ENCODE measurements around the gene ATOSA. TPM values are rescaled to one million over a fixed set of nuclear protein-coding genes. Genes with fewer than 3 reads are reported as not detected.

Gene ATOSA
- polyA plus RNA-seq, 1 donor from 2014 or later = 64.0 TPM

DNA sequence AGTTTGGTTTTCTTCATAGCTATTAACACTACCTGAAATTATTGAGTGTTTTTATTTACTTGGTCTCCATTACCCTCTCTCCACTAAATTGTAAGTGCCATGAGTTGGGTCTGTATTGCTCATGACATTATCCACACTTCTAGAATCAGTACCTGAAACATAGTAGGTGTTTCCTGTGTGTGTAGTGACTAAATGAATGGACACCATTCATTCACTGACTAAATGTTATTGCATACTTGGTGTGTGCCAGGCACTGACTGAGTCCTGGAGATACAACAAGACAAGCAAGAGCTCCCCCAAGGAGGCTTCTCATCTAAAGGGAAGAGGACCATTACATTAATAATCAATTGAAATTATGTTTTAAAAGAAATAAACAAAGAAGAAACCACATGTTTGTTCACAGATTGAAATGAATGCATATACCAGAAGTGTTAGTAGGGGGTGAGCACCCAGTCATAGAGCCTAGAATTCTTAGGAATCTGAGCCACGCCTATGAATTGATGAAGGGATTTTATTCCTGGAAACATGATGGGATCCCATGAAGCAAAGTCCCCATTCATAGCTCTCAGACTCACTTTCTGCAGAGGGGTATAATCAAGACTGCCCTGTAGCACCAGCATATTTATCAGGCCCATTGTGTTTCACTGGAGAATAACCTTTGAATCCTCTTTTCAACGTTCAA, 31.7 kb upstream of the ATOSA start:
- H3K9me3 ChIP-seq (ENCODE audit: low read length) = no peaks in the 10 kb centered on the region
- H3K9ac ChIP-seq (ENCODE audit: low read length) = no peak overlapping the region
- H3K4me3 ChIP-seq (ENCODE audit: low read length) = no peak overlapping the region
- no peak for TF ChIP-seq EP300 (conservative IDR thresholded peaks at IDR 0.05; ENCODE audit: poor library complexity, severe bottlenecking)
- no peak for TF ChIP-seq SMC3 (conservative IDR thresholded peaks at IDR 0.05; ENCODE audit: poor library complexity)
- TF ChIP-seq RAD21 (conservative IDR thresholded peaks at IDR 0.05) = no peak
- TF ChIP-seq EZH2 (IDR thresholded peaks at IDR 0.05; ENCODE audit: borderline replicate concordance, insufficient read depth, low read length, poor library complexity, severe bottlenecking) = no peak
- TF ChIP-seq, protein P1, sequence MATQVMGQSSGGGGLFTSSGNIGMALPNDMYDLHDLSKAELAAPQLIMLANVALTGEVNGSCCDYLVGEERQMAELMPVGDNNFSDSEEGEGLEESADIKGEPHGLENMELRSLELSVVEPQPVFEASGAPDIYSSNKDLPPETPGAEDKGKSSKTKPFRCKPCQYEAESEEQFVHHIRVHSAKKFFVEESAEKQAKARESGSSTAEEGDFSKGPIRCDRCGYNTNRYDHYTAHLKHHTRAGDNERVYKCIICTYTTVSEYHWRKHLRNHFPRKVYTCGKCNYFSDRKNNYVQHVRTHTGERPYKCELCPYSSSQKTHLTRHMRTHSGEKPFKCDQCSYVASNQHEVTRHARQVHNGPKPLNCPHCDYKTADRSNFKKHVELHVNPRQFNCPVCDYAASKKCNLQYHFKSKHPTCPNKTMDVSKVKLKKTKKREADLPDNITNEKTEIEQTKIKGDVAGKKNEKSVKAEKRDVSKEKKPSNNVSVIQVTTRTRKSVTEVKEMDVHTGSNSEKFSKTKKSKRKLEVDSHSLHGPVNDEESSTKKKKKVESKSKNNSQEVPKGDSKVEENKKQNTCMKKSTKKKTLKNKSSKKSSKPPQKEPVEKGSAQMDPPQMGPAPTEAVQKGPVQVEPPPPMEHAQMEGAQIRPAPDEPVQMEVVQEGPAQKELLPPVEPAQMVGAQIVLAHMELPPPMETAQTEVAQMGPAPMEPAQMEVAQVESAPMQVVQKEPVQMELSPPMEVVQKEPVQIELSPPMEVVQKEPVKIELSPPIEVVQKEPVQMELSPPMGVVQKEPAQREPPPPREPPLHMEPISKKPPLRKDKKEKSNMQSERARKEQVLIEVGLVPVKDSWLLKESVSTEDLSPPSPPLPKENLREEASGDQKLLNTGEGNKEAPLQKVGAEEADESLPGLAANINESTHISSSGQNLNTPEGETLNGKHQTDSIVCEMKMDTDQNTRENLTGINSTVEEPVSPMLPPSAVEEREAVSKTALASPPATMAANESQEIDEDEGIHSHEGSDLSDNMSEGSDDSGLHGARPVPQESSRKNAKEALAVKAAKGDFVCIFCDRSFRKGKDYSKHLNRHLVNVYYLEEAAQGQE (IDR thresholded peaks at IDR 0.05; ENCODE audit: borderline replicate concordance) = no peak
- H3K36me3 ChIP-seq (ENCODE audit: insufficient read depth, low read length) = no peaks in the 10 kb centered on the region
- no peak overlapping the region for H3K27ac ChIP-seq (ENCODE audit: low read length)
- H3K79me2 ChIP-seq (replicated peaks; ENCODE audit: insufficient read depth, low read length) = no peaks in the 10 kb centered on the region
- no peak overlapping the region for H3K4me2 ChIP-seq (ENCODE audit: low read length)
- no peaks in the 10 kb centered on the region for H3F3A ChIP-seq (ENCODE audit: insufficient read depth, low read length, poor library complexity, severe bottlenecking)
- H2AFZ ChIP-seq (ENCODE audit: low read depth, low read length) = no peak overlapping the region
- H3K9me2 ChIP-seq (ENCODE audit: insufficient read depth, low read length) = no peaks in the 10 kb centered on the region
- H4K20me1 ChIP-seq (ENCODE audit: insufficient read depth) = no peaks in the 10 kb centered on the region
- H3K27me3 ChIP-seq (ENCODE audit: insufficient read depth, low read depth, low read length) = no peaks in the 10 kb centered on the region

- Histone ChIP-seq H4K20me1 (ENCODE audit: insufficient read depth) (no peaks in the 10 kb centered on the region), H3K36me3 (ENCODE audit: insufficient read depth, low read length) (no peaks in the 10 kb centered on the region), H3K9me3 (ENCODE audit: low read length) (no peaks in the 10 kb centered on the region), H3K27me3 (ENCODE audit: insufficient read depth, low read depth, low read length) (no peaks in the 10 kb centered on the region), H3K79me2 (replicated peaks; ENCODE audit: insufficient read depth, low read length) (no peaks in the 10 kb centered on the region), H3K4me3 (ENCODE audit: low read length) (no peak overlapping the region), H3F3A (ENCODE audit: insufficient read depth, low read length, poor library complexity, severe bottlenecking) (no peaks in the 10 kb centered on the region), H2AFZ (ENCODE audit: low read depth, low read length) (no peak overlapping the region), H3K9ac (ENCODE audit: low read length) (no peak overlapping the region), H3K9me2 (ENCODE audit: insufficient read depth, low read length) (no peaks in the 10 kb centered on the region), H3K27ac (ENCODE audit: low read length) (no peak overlapping the region), H3K4me2 (ENCODE audit: low read length) (no peak overlapping the region)
- TF ChIP-seq EP300 (conservative IDR thresholded peaks at IDR 0.05; ENCODE audit: poor library complexity, severe bottlenecking) (no peak), POLR2AphosphoS5 (IDR thresholded peaks at IDR 0.05) (no peak), TAF1 (IDR thresholded peaks at IDR 0.05; ENCODE audit: low read depth) (no peak), RAD21 (conservative IDR thresholded peaks at IDR 0.05) (no peak), EZH2 (IDR thresholded peaks at IDR 0.05; ENCODE audit: borderline replicate concordance, insufficient read depth, low read length, poor library complexity, severe bottlenecking) (no peak), MXI1 (conservative IDR thresholded peaks at IDR 0.05; ENCODE audit: poor library complexity, severe bottlenecking) (no peak), SMC3 (conservative IDR thresholded peaks at IDR 0.05; ENCODE audit: poor library complexity) (no peak)
- TF ChIP-seq, protein P1 (IDR thresholded peaks at IDR 0.05; ENCODE audit: borderline replicate concordance) = no peak
- TF ChIP-seq, protein P2, sequence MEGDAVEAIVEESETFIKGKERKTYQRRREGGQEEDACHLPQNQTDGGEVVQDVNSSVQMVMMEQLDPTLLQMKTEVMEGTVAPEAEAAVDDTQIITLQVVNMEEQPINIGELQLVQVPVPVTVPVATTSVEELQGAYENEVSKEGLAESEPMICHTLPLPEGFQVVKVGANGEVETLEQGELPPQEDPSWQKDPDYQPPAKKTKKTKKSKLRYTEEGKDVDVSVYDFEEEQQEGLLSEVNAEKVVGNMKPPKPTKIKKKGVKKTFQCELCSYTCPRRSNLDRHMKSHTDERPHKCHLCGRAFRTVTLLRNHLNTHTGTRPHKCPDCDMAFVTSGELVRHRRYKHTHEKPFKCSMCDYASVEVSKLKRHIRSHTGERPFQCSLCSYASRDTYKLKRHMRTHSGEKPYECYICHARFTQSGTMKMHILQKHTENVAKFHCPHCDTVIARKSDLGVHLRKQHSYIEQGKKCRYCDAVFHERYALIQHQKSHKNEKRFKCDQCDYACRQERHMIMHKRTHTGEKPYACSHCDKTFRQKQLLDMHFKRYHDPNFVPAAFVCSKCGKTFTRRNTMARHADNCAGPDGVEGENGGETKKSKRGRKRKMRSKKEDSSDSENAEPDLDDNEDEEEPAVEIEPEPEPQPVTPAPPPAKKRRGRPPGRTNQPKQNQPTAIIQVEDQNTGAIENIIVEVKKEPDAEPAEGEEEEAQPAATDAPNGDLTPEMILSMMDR (IDR thresholded peaks at IDR 0.05; ENCODE audit: poor library complexity, severe bottlenecking) = no peak
Measured at GRCh38 chr15:52710050-52710707, 31.0 kb upstream of the ATOSA start.
